HCEC 1CT (cell line): Measurements from ENCODE around the gene CDK11A.
"Not testable (repeated sequence)": the region's sequence is repeated elsewhere in the genome, so short reads cannot be mapped to it uniquely, and the experiment has no call there.

ENCODE experiments used
- DNase-seq: peaks from one replicate; pipeline ENCODE4 v3.0.0-alpha.2; 2017

CDK11A gene

DNA sequence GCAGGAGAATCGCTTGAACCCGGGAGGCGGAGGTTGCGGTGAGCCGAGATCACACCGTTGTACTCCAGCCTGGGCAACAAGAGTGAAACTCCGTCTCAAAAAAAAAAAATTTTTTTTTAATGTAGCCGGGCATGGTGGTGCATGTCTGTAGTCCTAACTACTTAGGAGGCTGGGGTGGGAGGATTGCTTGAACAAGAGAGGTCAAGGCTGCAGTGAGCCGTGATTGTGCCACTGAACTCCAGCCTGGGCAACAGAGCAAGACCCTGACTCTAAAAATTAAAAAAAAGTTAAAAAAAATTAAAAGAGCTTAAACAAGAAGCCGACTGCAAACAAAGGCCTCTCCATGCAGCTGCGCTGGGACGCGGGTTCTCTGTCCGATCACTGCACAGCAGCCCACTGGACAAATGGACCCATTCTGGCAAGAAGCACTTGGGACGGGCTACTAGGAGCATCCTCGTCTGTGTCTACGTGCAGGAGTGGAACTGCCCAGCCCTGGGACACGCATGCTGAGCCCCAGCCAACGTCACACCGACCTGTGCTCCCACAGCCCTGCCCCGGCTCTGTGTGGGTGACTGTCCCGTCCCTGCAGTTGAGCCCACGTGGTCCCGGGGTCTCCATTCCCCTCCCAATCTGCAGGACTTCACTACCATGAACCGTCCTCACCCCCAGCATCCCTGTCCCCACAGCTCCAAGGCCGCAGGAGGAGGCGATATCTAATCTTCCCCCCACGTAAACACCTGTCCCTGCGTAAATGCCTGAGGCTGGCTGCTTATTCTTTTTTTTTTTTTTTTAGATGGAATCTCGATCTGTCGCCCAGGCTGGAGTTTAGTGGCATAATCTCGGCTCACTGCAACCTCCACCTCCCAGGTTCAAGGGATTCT is 43.9 kb downstream of the CDK11A start:
- no peak for DNase-seq

DNA sequence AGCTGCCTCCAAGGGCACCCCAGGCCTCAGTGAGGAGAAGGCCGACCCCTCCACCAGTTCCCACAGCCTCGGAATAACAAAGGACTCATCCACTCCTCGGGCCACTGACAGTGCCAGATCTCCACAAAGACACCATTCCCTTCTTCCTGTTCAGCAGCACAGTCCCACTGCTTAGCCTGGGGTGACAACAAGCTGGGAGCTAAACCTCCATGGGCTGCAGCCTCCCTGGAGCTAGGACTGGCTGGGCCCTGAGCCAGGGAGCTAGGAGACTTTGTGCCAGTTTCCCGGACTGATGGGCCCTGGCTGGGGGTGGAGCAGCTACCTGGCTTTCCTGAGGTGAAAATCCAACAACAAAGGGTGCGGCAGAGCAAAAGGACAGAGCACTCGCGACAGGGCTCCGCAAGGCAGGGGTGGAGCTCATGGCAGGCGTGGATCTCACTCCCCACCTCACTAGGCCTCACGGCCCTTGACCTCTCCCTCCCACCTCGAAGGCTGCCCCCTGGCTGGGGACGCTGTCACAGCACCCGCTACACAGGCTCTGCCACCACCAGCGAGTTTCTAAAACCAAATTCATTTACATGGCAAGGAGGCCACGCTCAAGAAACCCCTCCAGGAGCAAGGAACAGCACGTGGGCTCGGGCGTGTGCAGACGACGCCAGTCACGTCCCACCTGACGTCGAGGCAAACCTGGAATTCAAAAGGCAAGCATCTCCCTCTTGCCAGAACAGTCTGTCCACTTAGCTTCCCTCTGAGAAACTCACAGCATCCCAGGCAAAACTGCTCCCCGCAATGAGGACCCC is 45.4 kb downstream of the CDK11A start:
- no peak for DNase-seq

- no peak for DNase-seq
These were observed 46.2 kb downstream of the CDK11A start for GRCh38 chr1:1677718-1678580.

DNA sequence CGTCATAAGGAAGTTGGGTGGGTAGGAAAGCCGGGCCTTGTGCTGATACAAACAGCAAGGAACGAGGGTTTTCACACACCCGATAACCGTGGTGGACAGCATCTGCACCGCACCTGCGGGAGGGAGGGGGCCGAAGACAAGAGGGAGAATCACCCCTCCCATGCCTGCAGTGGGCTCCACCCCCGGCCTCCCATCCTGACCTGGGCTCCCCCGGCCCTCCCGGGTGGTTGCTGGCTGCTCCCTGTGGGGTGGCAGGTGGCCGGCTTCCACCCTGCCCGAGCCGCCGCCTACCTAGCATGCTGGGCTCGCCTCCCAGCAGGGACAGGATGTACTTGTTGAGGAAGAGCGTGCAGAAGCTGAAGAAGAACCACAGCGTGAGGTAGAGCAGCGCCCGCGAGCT is 48.1 kb downstream of the CDK11A start:
- DNase-seq: not testable (repeated sequence)

- DNase-seq: not testable (repeated sequence)
These were observed 48.9 kb downstream of the CDK11A start for GRCh38 chr1:1675218-1675617.

DNA sequence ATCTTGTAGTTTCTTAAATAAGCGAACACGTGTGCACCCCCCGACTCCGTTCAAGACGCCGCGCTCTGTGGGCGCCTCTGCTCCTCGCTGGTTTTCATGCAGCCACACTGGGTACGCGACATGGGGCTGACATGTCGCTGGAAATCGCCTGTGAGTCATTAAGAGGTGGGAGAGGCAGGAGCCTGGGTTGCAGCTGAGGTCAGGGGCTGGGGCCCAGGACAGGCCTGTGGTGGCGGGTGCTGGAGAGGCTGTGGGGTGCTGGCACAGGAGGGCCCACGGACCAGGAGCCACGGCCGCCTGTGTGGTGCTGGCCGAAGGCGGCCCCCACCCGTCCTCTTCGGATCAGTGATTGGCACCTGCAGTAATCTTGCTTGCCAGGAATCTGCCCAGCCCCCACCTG is 49.4 kb downstream of the CDK11A start:
- DNase-seq: not testable (repeated sequence)

GRCh38 chr1:1672181-1672965 is 51.8 kb downstream of the CDK11A start:
- no peak for DNase-seq

DNA sequence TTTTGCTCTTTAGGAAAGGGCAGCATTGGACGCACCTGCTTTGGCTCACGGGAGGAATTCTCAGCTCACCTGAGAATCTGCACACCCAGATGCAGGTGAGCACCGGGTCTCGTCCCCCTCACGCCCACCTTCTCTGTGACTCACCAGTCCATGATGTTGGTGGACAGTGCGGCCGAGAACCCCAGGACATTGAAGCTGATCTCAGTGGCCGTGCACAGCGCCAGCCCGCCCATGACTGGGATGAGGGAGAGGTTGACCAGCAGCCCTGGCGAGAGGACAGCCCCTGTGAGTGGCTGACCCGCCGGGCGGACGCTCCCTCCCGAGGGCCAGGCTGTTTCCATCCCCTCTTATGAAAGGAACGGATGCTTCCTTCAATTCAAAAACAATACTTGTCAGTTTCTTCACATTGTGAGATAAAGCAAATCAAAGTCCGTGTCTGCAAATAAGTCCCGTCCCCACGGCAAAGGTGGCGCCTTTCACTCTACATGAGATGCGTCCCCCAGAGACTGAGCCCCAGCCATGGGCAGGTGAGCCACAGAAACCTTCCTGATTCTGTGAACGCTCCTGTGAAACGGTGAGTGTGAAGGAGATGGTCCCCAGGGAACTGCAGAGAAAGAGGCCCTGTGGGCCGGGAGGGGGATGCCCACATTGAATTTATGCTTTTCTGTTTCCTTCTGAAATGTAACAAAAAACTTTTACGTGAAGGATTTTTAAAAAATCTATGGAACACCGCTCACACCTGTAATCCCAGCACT is 52.6 kb downstream of the CDK11A start:
- DNase-seq: no peak

- no peak for DNase-seq
These were observed 53.3 kb downstream of the CDK11A start for GRCh38 chr1:1670866-1671265.

DNA sequence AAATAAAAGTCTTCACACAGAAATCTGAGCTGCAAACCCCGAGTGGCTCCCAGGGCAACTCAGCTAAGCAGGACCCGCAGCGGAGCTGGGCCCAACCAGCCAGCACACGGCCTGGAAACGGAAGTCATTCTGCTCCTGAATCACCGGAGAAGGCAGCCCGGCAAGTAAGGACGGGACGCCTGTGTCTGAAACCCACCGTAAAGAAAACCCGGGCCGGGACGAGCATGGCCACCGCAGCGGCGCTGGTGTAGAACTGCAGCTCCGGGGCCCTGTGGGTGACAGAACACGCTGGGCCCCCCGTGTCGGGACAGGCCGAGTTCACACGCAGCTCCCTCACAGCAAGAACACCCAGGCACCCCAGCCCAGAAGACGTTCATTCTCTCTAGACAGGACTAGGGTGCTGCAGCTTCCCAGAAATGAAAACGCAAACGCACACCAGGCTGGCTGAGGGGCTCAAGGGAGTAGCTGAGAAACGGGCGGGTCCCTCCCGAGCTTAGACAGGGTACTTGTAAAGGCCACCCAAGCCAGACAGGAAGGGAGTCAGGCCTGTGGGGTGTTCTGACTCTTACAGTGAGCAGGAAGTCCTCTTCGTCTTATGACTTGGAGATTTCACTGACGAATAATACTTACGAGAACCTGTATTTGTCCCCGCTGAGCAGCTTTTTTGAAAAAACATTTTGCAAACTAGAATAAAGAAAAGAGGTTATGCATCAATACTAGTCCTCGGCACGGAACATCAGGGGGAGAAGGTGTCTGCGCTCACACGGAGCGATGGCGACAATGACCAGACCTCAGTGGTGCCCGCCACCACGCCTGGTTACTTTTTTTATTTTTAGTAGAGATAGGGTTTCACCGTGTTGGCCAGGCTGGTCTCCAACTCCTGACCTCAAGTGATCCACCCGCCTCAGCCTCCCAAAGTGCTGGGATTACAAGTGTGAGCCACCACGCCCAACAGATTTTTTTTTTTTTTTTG is 54.4 kb downstream of the CDK11A start:
- DNase-seq: no peak

- DNase-seq: no peak
These were observed 57.6 kb downstream of the CDK11A start for GRCh38 chr1:1666526-1666925.

- no peak for DNase-seq
These were observed 58.3 kb downstream of the CDK11A start for GRCh38 chr1:1665815-1666251.

GRCh38 chr1:1664941-1665814 is 59.0 kb downstream of the CDK11A start:
- DNase-seq: no peak

DNA sequence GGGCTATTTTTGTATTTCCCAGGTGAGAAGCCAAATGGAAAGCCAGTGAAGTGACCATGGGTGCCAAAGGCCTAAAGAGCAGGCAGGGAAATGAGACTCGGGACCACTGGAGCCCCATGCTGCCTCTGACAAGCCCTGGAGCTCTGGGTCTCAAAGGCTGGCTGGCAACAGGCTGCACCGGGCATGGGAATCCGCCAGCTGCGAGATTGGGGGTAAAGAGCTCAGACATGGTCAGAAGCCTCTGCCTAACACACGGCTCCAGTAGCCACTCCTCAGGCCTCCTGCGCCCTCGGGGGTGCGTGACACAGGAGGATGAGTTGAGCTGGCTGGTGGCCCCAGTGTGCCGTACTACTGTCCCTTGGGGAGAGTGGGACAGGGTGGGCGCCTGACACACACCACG is 59.8 kb downstream of the CDK11A start:
- not testable (repeated sequence) for DNase-seq

GRCh38 chr1:1662830-1663560 is 61.2 kb downstream of the CDK11A start:
- DNase-seq: not testable (repeated sequence)

- not testable (repeated sequence) for DNase-seq
These were observed 61.8 kb downstream of the CDK11A start for GRCh38 chr1:1662392-1662791.

GRCh38 chr1:1658583-1659549 is 65.3 kb downstream of the CDK11A start, which contains the start of gene CDK11B:
CDK11B (minus strand) TSS chr1:1659004; CDS start chr1:1657485, 1,519 bp downstream.
- peak; percentile 92 for DNase-seq
